Osteocyte (in vitro differentiated cells): ENCODE results near the gene OR4D6. TPM values are rescaled to one million over a fixed set of nuclear protein-coding genes. Genes with fewer than 3 reads are reported as not detected.

Source experiments
- DNase-seq: peaks from one replicate; pipeline ENCODE4 v3.0.0; 2021; ENCODE audit warnings: mixed read lengths; ENCODE audit not compliant: unreplicated experiment; ENCODE audit errors: extremely low spot score
- H3K27ac Mint-ChIP-seq: one replicate; pipeline ENCODE4 v1.8.0; 2021; ENCODE audit warnings: mild to moderate bottlenecking, mixed read lengths; ENCODE audit not compliant: unreplicated experiment
- H3K27me3 Mint-ChIP-seq: one replicate; pipeline ENCODE4 v1.8.0; 2021; ENCODE audit warnings: mixed read lengths; ENCODE audit not compliant: unreplicated experiment
- H3K36me3 Mint-ChIP-seq: one replicate; pipeline ENCODE4 v1.8.0; 2021; ENCODE audit warnings: mixed read lengths; ENCODE audit not compliant: unreplicated experiment
- H3K4me1 Mint-ChIP-seq: one replicate; pipeline ENCODE4 v1.8.0; 2021; ENCODE audit warnings: mixed read lengths; ENCODE audit not compliant: unreplicated experiment
- H3K4me3 Mint-ChIP-seq: one replicate; pipeline ENCODE4 v1.8.0; 2021; ENCODE audit warnings: mild to moderate bottlenecking, moderate library complexity, mixed read lengths; ENCODE audit not compliant: unreplicated experiment
- H3K9me3 Mint-ChIP-seq: one replicate; pipeline ENCODE4 v1.8.0; 2021; ENCODE audit warnings: mixed read lengths; ENCODE audit not compliant: unreplicated experiment
- total RNA-seq: library from RNA; stranded (reverse); gene quantifications from 2 replicates; pipeline ENCODE4 v1.2.1, GENCODE V29; 2021
- TF ChIP-seq, protein P1 (sequence below): fragments of 200-600 bp; sonication (generic); IDR thresholded peaks from 2 replicates; pipeline ENCODE4 v1.5.0; 2021; ENCODE audit warnings: antibody characterized with exemption, mild to moderate bottlenecking, moderate library complexity

OR4D6 gene
- total RNA-seq, 1 donor from 2014 or later = not detected

DNA sequence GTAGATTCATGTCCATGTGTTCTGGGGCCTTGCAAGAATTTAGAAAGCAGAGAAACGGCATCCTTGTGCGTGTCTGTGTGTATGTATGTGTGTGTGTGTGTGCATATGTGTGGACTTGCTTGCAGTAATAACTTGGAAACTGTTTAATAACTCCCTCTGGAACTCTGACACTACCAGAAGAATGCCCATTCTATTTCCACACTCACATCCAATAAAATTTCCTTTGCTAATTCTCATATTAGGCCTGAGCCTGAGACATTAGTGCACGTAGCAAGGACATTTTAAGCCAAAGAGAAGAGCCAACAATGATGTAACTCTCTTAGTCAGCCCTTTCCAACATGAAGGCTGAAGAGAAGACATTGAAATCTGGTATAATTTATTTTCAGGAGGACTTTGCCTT, 3.2 kb downstream of the OR4D6 start:
- no peaks in the 10 kb centered on the region for H3K4me1 Mint-ChIP-seq
- no peaks in the 10 kb centered on the region for H3K27me3 Mint-ChIP-seq
- no peaks in the 10 kb centered on the region for H3K36me3 Mint-ChIP-seq
- H3K27ac Mint-ChIP-seq = no peak overlapping the region
- H3K4me3 Mint-ChIP-seq = no peak overlapping the region
- TF ChIP-seq, protein P1, sequence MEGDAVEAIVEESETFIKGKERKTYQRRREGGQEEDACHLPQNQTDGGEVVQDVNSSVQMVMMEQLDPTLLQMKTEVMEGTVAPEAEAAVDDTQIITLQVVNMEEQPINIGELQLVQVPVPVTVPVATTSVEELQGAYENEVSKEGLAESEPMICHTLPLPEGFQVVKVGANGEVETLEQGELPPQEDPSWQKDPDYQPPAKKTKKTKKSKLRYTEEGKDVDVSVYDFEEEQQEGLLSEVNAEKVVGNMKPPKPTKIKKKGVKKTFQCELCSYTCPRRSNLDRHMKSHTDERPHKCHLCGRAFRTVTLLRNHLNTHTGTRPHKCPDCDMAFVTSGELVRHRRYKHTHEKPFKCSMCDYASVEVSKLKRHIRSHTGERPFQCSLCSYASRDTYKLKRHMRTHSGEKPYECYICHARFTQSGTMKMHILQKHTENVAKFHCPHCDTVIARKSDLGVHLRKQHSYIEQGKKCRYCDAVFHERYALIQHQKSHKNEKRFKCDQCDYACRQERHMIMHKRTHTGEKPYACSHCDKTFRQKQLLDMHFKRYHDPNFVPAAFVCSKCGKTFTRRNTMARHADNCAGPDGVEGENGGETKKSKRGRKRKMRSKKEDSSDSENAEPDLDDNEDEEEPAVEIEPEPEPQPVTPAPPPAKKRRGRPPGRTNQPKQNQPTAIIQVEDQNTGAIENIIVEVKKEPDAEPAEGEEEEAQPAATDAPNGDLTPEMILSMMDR = no peak
- H3K9me3 Mint-ChIP-seq = no peaks in the 10 kb centered on the region
- DNase-seq = no peak

DNA sequence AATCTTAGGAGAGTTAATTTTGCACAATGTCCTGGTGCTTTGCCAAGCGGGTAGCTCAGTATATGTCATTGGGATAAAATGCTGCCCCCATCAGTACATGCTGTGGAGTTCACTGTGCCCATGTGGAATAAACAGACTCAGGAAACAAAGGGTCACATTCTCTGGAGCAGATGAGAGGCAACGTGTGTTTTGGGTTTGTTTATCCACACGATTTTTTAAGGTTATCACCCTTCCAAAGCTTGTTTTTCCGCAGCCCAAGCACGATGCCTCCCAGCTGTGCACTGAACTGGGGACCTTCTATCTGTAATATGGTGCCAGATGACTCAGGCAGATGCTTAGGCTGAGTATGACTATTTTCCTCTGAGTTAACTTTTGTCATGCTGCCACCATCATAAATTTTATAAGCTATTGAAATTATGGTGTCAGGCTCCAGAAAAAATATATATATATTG, 6.5 kb downstream of the OR4D6 start:
- H3K27me3 Mint-ChIP-seq = no peaks in the 10 kb centered on the region
- TF ChIP-seq, protein P1 = no peak
- H3K4me1 Mint-ChIP-seq = no peaks in the 10 kb centered on the region
- DNase-seq = no peak
- H3K4me3 Mint-ChIP-seq = no peak overlapping the region
- no peaks in the 10 kb centered on the region for H3K36me3 Mint-ChIP-seq
- H3K9me3 Mint-ChIP-seq = no peaks in the 10 kb centered on the region
- H3K27ac Mint-ChIP-seq = no peak overlapping the region

DNA sequence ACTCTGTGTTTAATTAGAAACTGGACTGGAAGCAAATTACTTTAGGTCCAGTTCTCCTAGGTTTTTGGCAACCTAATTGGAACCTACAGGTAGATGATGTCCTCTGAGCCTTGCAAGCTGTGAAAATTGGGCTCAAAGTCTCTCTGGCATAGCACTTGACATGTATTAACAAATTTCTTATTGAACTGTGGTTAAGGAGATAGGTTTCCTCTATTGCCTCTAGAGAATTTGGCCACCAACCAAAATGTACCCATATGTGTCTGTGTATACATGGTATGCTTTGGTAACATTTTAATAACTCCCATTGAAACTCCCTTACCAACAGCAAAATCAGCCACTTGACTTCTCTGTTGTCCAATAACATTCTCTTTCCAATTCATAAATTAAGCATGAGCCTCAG, 16.3 kb downstream of the OR4D6 start, which contains the start of gene OR4D10:
Gene OR4D10 (plus strand): TSS at position 301 of the 400 bp plus-strand sequence. CDS start 4,115 bp downstream, outside the sequence.
- H3K27me3 Mint-ChIP-seq = no peaks in the 10 kb centered on the region
- no peak for DNase-seq
- H3K36me3 Mint-ChIP-seq = no peaks in the 10 kb centered on the region
- no peaks in the 10 kb centered on the region for H3K9me3 Mint-ChIP-seq
- TF ChIP-seq, protein P1 = no peak
- H3K27ac Mint-ChIP-seq = no peak within 1 kb of the TSS
- no peaks in the 10 kb centered on the region for H3K4me1 Mint-ChIP-seq
- H3K4me3 Mint-ChIP-seq = no peak within 1 kb of the TSS

- DNase-seq = no peak
- TF ChIP-seq, protein P1 = no peak
Measured at GRCh38 chr11:59475176-59475575, 18.4 kb downstream of the OR4D6 start.

DNA sequence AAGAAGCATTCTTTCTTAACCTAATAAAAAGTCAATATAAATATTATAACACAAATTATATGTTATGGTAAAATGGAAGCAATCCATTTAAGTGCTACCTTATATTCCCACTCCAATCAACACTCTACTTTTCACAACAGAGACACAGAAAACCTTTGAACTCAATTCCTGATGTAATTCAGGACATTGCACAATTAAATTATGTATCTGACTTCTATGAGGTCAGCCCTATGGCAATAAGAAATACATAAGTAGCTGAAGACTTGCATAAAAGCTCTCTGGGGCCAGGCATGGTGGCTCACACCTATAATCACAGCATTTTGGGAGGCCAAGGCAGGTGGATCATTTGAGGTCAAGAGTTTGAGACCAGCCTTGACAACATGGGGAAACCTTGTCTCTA, 23.1 kb downstream of the OR4D6 start:
- DNase-seq = no peak
- Mint-ChIP-seq H3K4me3 (no peak overlapping the region), H3K9me3 (no peaks in the 10 kb centered on the region), H3K27ac (no peak overlapping the region), H3K36me3 (no peaks in the 10 kb centered on the region), H3K27me3 (peaks cover 8% of the 10 kb centered on the region), H3K4me1 (no peaks in the 10 kb centered on the region)
- TF ChIP-seq, protein P1 = no peak

More at GRCh38 chr11:59475176-59475575, 18.4 kb downstream of the OR4D6 start:
- Mint-ChIP-seq H3K36me3 (no peaks in the 10 kb centered on the region), H3K4me3 (no peak overlapping the region), H3K4me1 (no peaks in the 10 kb centered on the region), H3K27me3 (peaks cover 6% of the 10 kb centered on the region), H3K27ac (no peak overlapping the region), H3K9me3 (no peaks in the 10 kb centered on the region)
